HG03095 (cell line): Measurements from ENCODE around the gene WTAP.
"Not testable (repeated sequence)": the region's sequence is repeated elsewhere in the genome, so short reads cannot be mapped to it uniquely, and the experiment has no call there.

Experiments
- ATAC-seq: cut with Tn5 transposase; IDR thresholded peaks from one replicate; pipeline ENCODE4 v1.9.1; 2021; ENCODE audit warnings: moderate library complexity; ENCODE audit not compliant: unreplicated experiment

The WTAP gene

GRCh38 chr6:159693128-159693893, 34.0 kb upstream of the WTAP start, which contains the start of gene SOD2:
Gene SOD2 (minus strand): TSS chr6:159693241. CDS start chr6:159693167, 74 bp downstream.
- ATAC-seq = peak; percentile 72

GRCh38 chr6:159693894-159694545, 33.3 kb upstream of the WTAP start:
- ATAC-seq = no peak

GRCh38 chr6:159695984-159696383, 31.3 kb upstream of the WTAP start:
- no peak for ATAC-seq

GRCh38 chr6:159700970-159701369, 26.3 kb upstream of the WTAP start:
- ATAC-seq = no peak

- no peak for ATAC-seq
These were observed 25.8 kb upstream of the WTAP start for GRCh38 chr6:159701413-159701999.

- not testable (repeated sequence) for ATAC-seq
These were observed 16.7 kb upstream of the WTAP start for GRCh38 chr6:159710603-159711002.

GRCh38 chr6:159712389-159712788, 14.9 kb upstream of the WTAP start:
- not testable (repeated sequence) for ATAC-seq

GRCh38 chr6:159713984-159714383, 13.3 kb upstream of the WTAP start:
- no peak for ATAC-seq

GRCh38 chr6:159714404-159714803, 12.9 kb upstream of the WTAP start:
- no peak for ATAC-seq

- ATAC-seq = no peak
These were observed 12.1 kb upstream of the WTAP start for GRCh38 chr6:159715166-159715565.

- no peak for ATAC-seq
These were observed 11.7 kb upstream of the WTAP start for GRCh38 chr6:159715605-159716004.

GRCh38 chr6:159716247-159717096, 10.8 kb upstream of the WTAP start:
- ATAC-seq = no peak

- no peak for ATAC-seq
These were observed 8.7 kb upstream of the WTAP start for GRCh38 chr6:159718634-159719033.

- no peak for ATAC-seq
These were observed 8.0 kb upstream of the WTAP start for GRCh38 chr6:159719287-159719686.

- no peak for ATAC-seq
These were observed 6.6 kb upstream of the WTAP start for GRCh38 chr6:159720708-159721107.

GRCh38 chr6:159721981-159722380, 5.3 kb upstream of the WTAP start:
- not testable (repeated sequence) for ATAC-seq

- no peak for ATAC-seq
These were observed 4.7 kb upstream of the WTAP start for GRCh38 chr6:159722655-159723054.

- ATAC-seq = no peak
These were observed 4.0 kb upstream of the WTAP start for GRCh38 chr6:159723259-159723658.

GRCh38 chr6:159724778-159725177, 2.5 kb upstream of the WTAP start:
- no peak for ATAC-seq

GRCh38 chr6:159725208-159725607, 2.1 kb upstream of the WTAP start:
- not testable (repeated sequence) for ATAC-seq
